Measurements from ENCODE around the gene C9orf78.

GRCh38 chr9:129851821-129852220, 16.7 kb upstream of the C9orf78 start:
- TF ChIP-seq E2F1 (CRISPR knock-in tag; IDR thresholded peaks at IDR 0.05) = no peak
- TF ChIP-seq HIVEP1 (CRISPR knock-in tag; IDR thresholded peaks at IDR 0.05) = no peak
- no peak for TF ChIP-seq CEBPB (tag; IDR thresholded peaks at IDR 0.05)
- no peak for TF ChIP-seq POLR2AphosphoS5 (IDR thresholded peaks at IDR 0.05; ENCODE audit: control insufficient read depth, insufficient read depth, low read depth, low read length)
- TF ChIP-seq ZNF274 (IDR thresholded peaks at IDR 0.05; ENCODE audit: borderline replicate concordance, low read depth, low read length) = no peak
